Psoas muscle (tissue), 8 donors: Measurements from ENCODE around the gene DTX4. TPM values are rescaled to one million over a fixed set of nuclear protein-coding genes. Genes with fewer than 3 reads are reported as not detected.

Experiments used
- ATAC-seq, 4 donors: fragments of 200-7000 bp; cut with Tn5 transposase; one replicate each; pipeline ENCODE4 v1.9.1; 2020; ENCODE audit warnings: moderate library complexity in 3 of 4, mild to moderate bottlenecking in 2 of 4
- DNase-seq, 2 donors: peaks; one replicate each; pipeline ENCODE4 v3.0.0-alpha.2; 2020
- H3K27ac ChIP-seq: fragments of 200-600 bp; one replicate; pipeline ENCODE4 v1.8.0; 2022
- H3K27me3 ChIP-seq, 3 donors: fragments of 200-600 bp in 1 of 3; one replicate each; pipeline versions ENCODE4 v1.6.1 to v1.8.0; 2013 to 2022; ENCODE audit warnings: low read length in 2 of 3, mild to moderate bottlenecking in 2 of 3, moderate library complexity in 1 of 3; ENCODE audit not compliant: insufficient read depth in 3 of 3
- H3K36me3 ChIP-seq, 2 donors: fragments of 200-600 bp in 1 of 2; one replicate each; pipeline versions ENCODE4 v1.6.1 to v1.8.0; 2013 to 2022; ENCODE audit warnings: low read depth in 1 of 2, mild to moderate bottlenecking in 1 of 2, moderate library complexity in 1 of 2; ENCODE audit not compliant: insufficient read depth in 1 of 2
- H3K4me1 ChIP-seq: fragments of 200-600 bp; one replicate; pipeline ENCODE4 v1.8.0; 2022
- H3K4me3 ChIP-seq: fragments of 200-600 bp; one replicate; pipeline ENCODE4 v1.8.0; 2022; ENCODE audit warnings: mild to moderate bottlenecking
- H3K9me3 ChIP-seq: fragments of 200-600 bp; one replicate; pipeline ENCODE4 v1.8.0; 2022
- WGBS, 3 donors: extraction: QIAGEN DNeasy Blood & Tissue Kit; methylation state at CpG; one replicate each; pipeline versions ENCODE4 v1.1.6 to v1.1.7; 2013; 5-methylcytosine and 5-hydroxymethylcytosine counted together
- intact Hi-C, 2 donors: fragments of 100-400 bp; cut with DNase I; formaldehyde crosslinking; loops; one replicate each; pipeline versions ENCODE4 v1.11.0 to v1.14.2; 2022
- polyA plus RNA-seq, 3 donors: library from polyadenylated mRNA; stranded (reverse); fragments of 200-250 nt; gene quantifications; one replicate each; pipeline ENCODE4 v1.2.3, GENCODE V29; 2013
- total RNA-seq, 4 donors: library from RNA; stranded (reverse); fragmentation: NEBNext Ultra II Directional in 2 of 4; extraction: Animal tissue kit (Norgen Biotek cat#: 25700) in 2 of 4; gene quantifications; one replicate each; pipeline versions ENCODE4 v1.2.1 to v1.2.4, GENCODE V29; 2021 to 2023
- TF ChIP-seq, protein P1 (sequence below): fragments of 200-600 bp; IDR thresholded peaks from one replicate; pipeline ENCODE4 v1.8.0; 2022; ENCODE audit warnings: antibody characterized with exemption
- donor health status: healthy with polysubstance abuse.
- donor health status: DM: no; HTN: no; CAD: no; lungs with moderate emphysema.
- donor health status: Bipolar disorder and iron deficiency.
- donor health status: healthy.
- donor health status: DM: yes; HTN: yes; CAD: no.
- donor health status: DM: no; HTN: no; CAD: no.
- donor health status: DM: no; HTN: no; CAD: no.
- donor health status: DM: yes; HTN: yes; CAD: no.

The DTX4 gene
- total and polyA plus RNA-seq, 7 donors = 0.46 to 2.7 (median 1.2) TPM

DNA sequence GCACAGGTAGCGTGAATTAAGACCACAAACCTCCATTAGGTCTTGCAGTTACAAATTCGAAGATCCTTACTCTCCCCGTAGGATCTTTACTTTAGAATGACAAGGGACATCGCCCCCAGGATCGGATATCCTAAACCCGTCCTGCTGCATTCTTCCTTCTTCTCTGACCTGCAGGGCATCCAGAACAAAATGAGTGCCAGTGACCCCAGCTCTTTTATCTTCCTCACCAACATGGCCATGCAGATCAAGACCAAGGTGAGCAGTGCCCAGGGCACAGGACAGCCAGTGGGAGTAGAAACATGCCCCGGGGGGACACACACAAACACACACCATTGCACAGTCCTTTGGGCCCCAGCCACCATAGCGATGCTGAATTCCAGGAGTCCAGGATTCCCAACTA is 83.3 kb downstream of the DTX4 start:
- Histone ChIP-seq H3K36me3 (no peaks in the 10 kb centered on the region), H3K27ac (no peak overlapping the region), H3K4me3 (no peak overlapping the region), H3K27me3 (no peaks in the 10 kb centered on the region), H3K4me1 (no peaks in the 10 kb centered on the region), H3K9me3 (no peaks in the 10 kb centered on the region)
- WGBS, 3 donors = 71 to 81% (median 75%) methylated on average over 8 of the region's 8 CpGs
- intact Hi-C loops = no loop called here
- DNase-seq (no peak), ATAC-seq (no peak)
- TF ChIP-seq, protein P1, sequence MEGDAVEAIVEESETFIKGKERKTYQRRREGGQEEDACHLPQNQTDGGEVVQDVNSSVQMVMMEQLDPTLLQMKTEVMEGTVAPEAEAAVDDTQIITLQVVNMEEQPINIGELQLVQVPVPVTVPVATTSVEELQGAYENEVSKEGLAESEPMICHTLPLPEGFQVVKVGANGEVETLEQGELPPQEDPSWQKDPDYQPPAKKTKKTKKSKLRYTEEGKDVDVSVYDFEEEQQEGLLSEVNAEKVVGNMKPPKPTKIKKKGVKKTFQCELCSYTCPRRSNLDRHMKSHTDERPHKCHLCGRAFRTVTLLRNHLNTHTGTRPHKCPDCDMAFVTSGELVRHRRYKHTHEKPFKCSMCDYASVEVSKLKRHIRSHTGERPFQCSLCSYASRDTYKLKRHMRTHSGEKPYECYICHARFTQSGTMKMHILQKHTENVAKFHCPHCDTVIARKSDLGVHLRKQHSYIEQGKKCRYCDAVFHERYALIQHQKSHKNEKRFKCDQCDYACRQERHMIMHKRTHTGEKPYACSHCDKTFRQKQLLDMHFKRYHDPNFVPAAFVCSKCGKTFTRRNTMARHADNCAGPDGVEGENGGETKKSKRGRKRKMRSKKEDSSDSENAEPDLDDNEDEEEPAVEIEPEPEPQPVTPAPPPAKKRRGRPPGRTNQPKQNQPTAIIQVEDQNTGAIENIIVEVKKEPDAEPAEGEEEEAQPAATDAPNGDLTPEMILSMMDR = no peak

Other genes starting within 250 kb of the DTX4 start
- gene GLYATL1, start 232.6 kb upstream of the DTX4 start, total RNA-seq = not detected
- gene GLYATL1, start 232.6 kb upstream of the DTX4 start, polyA plus RNA-seq = not detected
- not detected for gene GLYATL1B, start 85.8 kb upstream of the DTX4 start, total RNA-seq
- not detected for gene GLYATL1B, start 85.8 kb upstream of the DTX4 start, polyA plus RNA-seq
- gene FAM111B, start 64.9 kb upstream of the DTX4 start, total RNA-seq = under 1 TPM in 2 of 4 donors, not detected in 2; 0.06 to 0.09 TPM
- gene FAM111B, start 64.9 kb upstream of the DTX4 start, polyA plus RNA-seq = under 1 TPM; 0.01 to 0.05 (median 0.04) TPM
- 1 to 10 TPM; 2.6 to 3.4 (median 3.1) TPM for gene FAM111A, start 29.3 kb upstream of the DTX4 start, total RNA-seq
- gene FAM111A, start 29.3 kb upstream of the DTX4 start, polyA plus RNA-seq = 1 to 10 TPM in 2 of 3 donors, under 1 TPM in 1; 0.91 to 5.2 (median 1.7) TPM
- gene MPEG1, start 40.8 kb downstream of the DTX4 start, total RNA-seq = 1 to 10 TPM; 3.8 to 6.1 (median 5.0) TPM
- 1 to 10 TPM in 1 of 3 donors, under 1 TPM in 2; 0.82 to 1.8 (median 0.90) TPM for gene MPEG1, start 40.8 kb downstream of the DTX4 start, polyA plus RNA-seq
- gene OR5AN1, start 186.8 kb downstream of the DTX4 start, total RNA-seq = not detected
- gene OR5AN1, start 186.8 kb downstream of the DTX4 start, polyA plus RNA-seq = not detected